ENCODE data around the gene LNPEP. TPM values are rescaled to one million over a fixed set of nuclear protein-coding genes. Genes with fewer than 3 reads are reported as not detected.

Gene LNPEP
- total RNA-seq, 3 donors from 2014 or later, result 20.3 to 22.9 (median 20.6) TPM

DNA sequence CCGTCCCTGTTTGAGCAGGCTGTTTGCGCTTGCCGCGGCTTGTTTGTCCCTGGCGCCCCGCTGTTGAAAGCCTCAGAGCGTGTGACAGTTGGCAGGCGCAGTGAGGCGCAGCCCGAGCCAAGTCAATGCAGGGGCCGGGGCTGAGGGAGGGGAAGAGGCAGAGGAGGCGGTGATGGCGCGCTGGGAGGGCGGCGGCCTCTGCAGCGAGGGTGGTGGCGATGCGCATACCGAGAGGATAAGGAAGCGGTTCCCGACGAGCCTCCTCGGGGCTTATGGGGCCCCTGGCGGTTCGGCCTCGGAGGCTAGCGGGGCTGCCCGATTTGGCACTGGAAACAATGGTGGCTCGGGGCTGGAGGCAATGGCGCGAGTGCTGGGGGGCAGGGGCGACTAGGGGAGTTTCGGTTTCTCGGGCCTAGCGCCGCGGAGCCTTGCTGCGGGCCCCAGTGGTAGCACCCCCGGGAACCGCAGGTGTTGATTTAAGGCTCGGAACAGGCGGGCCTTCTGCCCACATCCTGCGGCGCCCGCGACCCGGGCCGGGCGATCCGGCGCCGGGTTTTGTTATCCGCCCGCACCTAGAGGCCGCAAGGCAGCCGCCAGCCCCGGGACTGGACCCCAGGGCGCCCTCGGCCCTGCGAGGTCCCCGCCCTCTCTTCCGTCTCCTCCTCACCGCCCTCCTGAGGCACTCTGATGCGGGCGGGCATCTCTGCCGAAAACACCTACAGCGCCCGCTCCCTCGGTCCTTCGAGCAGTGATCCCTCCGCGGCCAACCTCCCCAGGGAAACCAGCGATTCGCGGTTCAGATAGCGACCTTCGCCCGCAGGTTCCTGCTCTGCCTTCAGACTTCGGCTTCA, 947 bp upstream of the LNPEP start:
- H3K36me3 Mint-ChIP-seq (ENCODE audit: insufficient read depth), result no peaks in the 10 kb centered on the region
- H3K4me3 Mint-ChIP-seq, result peak overlapping the region; percentile 91
- peaks cover 73% of the 10 kb centered on the region for H3K4me1 Mint-ChIP-seq (ENCODE audit: low read depth)
- DNase-seq (peak; percentile 86), ATAC-seq (peak; percentile 72)
- H3K9me3 Mint-ChIP-seq, result no peaks in the 10 kb centered on the region
- H3K27me3 Mint-ChIP-seq (ENCODE audit: low read depth), result no peaks in the 10 kb centered on the region

- H3K27me3 Mint-ChIP-seq (ENCODE audit: low read depth), result no peaks in the 10 kb centered on the region
Observed at GRCh38 chr5:96936431-96937320, 796 bp downstream of the LNPEP start.

DNA sequence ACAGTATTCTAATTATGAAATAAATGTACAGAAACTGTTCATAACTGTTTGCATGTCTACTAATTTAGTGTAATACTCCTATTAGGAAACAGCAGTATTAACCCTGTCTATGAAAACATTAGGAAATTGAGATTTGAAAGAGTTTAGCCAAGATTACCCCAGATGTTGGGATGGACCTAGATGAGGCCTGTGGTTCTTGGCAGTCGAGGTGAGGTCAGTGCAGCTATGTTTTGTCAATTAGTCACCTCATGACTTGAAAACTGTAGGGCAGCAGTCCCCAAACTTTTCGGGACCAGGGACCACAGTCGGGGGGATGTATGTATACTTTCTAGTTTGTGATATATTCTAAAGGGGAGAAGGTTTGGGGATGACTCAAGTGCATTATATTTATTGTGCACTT, 4.7 kb downstream of the LNPEP start:
- peaks cover 78% of the 10 kb centered on the region for H3K4me1 Mint-ChIP-seq (ENCODE audit: low read depth)
- H3K27me3 Mint-ChIP-seq (ENCODE audit: low read depth), result no peaks in the 10 kb centered on the region
- no peak overlapping the region for H3K4me3 Mint-ChIP-seq
- DNase-seq, result no peak
- ATAC-seq, result no peak
- H3K36me3 Mint-ChIP-seq (ENCODE audit: insufficient read depth), result peaks cover 16% of the 10 kb centered on the region
- H3K9me3 Mint-ChIP-seq, result no peaks in the 10 kb centered on the region

More at GRCh38 chr5:96936431-96937320, 796 bp downstream of the LNPEP start:
- Mint-ChIP-seq H3K36me3 (ENCODE audit: insufficient read depth) (peaks cover 5% of the 10 kb centered on the region), H3K9me3 (no peaks in the 10 kb centered on the region), H3K4me3 (peak overlapping the region; percentile 91), H3K4me1 (ENCODE audit: low read depth) (peaks cover 74% of the 10 kb centered on the region)
- DNase-seq (peak; percentile 32), ATAC-seq (peak; percentile 6 to 11)

GRCh38 chr5:96941140-96941539, 5.3 kb downstream of the LNPEP start:
- no peaks in the 10 kb centered on the region for H3K27me3 Mint-ChIP-seq (ENCODE audit: low read depth)
- peaks cover 83% of the 10 kb centered on the region for H3K4me1 Mint-ChIP-seq (ENCODE audit: low read depth)
- H3K36me3 Mint-ChIP-seq (ENCODE audit: insufficient read depth), result peaks cover 16% of the 10 kb centered on the region
- H3K9me3 Mint-ChIP-seq, result no peaks in the 10 kb centered on the region
- DNase-seq (no peak), ATAC-seq (no peak)
- H3K4me3 Mint-ChIP-seq, result no peak overlapping the region

GRCh38 chr5:96942078-96942477, 6.2 kb downstream of the LNPEP start:
- Mint-ChIP-seq H3K9me3 (no peaks in the 10 kb centered on the region), H3K36me3 (ENCODE audit: insufficient read depth) (peaks cover 16% of the 10 kb centered on the region), H3K4me1 (ENCODE audit: low read depth) (peaks cover 87% of the 10 kb centered on the region), H3K27me3 (ENCODE audit: low read depth) (no peaks in the 10 kb centered on the region), H3K4me3 (no peak overlapping the region)
- ATAC-seq (peak; percentile 63 to 80), DNase-seq (no peak)

GRCh38 chr5:96942911-96943310, 7.0 kb downstream of the LNPEP start:
- Mint-ChIP-seq H3K27me3 (ENCODE audit: low read depth) (no peaks in the 10 kb centered on the region), H3K9me3 (no peaks in the 10 kb centered on the region), H3K4me1 (ENCODE audit: low read depth) (peaks cover 83% of the 10 kb centered on the region), H3K36me3 (ENCODE audit: insufficient read depth) (peaks cover 16% of the 10 kb centered on the region), H3K4me3 (no peak overlapping the region)
- DNase-seq (no peak), ATAC-seq (no peak)

GRCh38 chr5:96943799-96944198, 7.9 kb downstream of the LNPEP start:
- Mint-ChIP-seq H3K27me3 (ENCODE audit: low read depth) (no peaks in the 10 kb centered on the region), H3K4me1 (ENCODE audit: low read depth) (peaks cover 78% of the 10 kb centered on the region), H3K36me3 (ENCODE audit: insufficient read depth) (peaks cover 16% of the 10 kb centered on the region), H3K4me3 (no peak overlapping the region), H3K9me3 (no peaks in the 10 kb centered on the region)
- ATAC-seq (no peak), DNase-seq (no peak)

- ATAC-seq (no peak), DNase-seq (no peak)
- Mint-ChIP-seq H3K9me3 (no peaks in the 10 kb centered on the region), H3K36me3 (ENCODE audit: insufficient read depth) (peaks cover 23% of the 10 kb centered on the region), H3K27me3 (ENCODE audit: low read depth) (no peaks in the 10 kb centered on the region), H3K4me3 (no peak overlapping the region), H3K4me1 (ENCODE audit: low read depth) (peaks cover 77% of the 10 kb centered on the region)
Observed at GRCh38 chr5:96945144-96945897, 9.4 kb downstream of the LNPEP start.

- no peak overlapping the region for H3K4me3 Mint-ChIP-seq
- peaks cover 74% of the 10 kb centered on the region for H3K4me1 Mint-ChIP-seq (ENCODE audit: low read depth)
- DNase-seq (no peak), ATAC-seq (no peak)
- H3K27me3 Mint-ChIP-seq (ENCODE audit: low read depth), result no peaks in the 10 kb centered on the region
- H3K36me3 Mint-ChIP-seq (ENCODE audit: insufficient read depth), result peaks cover 20% of the 10 kb centered on the region
- H3K9me3 Mint-ChIP-seq, result no peaks in the 10 kb centered on the region
Observed at GRCh38 chr5:96946381-96946780, 10.5 kb downstream of the LNPEP start.

GRCh38 chr5:96952118-96952750, 16.4 kb downstream of the LNPEP start:
- peaks cover 70% of the 10 kb centered on the region for H3K4me1 Mint-ChIP-seq (ENCODE audit: low read depth)
- DNase-seq, result no peak
- H3K4me3 Mint-ChIP-seq, result no peak overlapping the region
- no peaks in the 10 kb centered on the region for H3K27me3 Mint-ChIP-seq (ENCODE audit: low read depth)
- peaks cover 9% of the 10 kb centered on the region for H3K36me3 Mint-ChIP-seq (ENCODE audit: insufficient read depth)
- ATAC-seq, result peak in 1 of 2 donors; percentile 17
- no peaks in the 10 kb centered on the region for H3K9me3 Mint-ChIP-seq

GRCh38 chr5:96952974-96953730, 17.3 kb downstream of the LNPEP start:
- Mint-ChIP-seq H3K4me3 (no peak overlapping the region), H3K36me3 (ENCODE audit: insufficient read depth) (peaks cover 9% of the 10 kb centered on the region), H3K4me1 (ENCODE audit: low read depth) (peaks cover 74% of the 10 kb centered on the region), H3K27me3 (ENCODE audit: low read depth) (no peaks in the 10 kb centered on the region), H3K9me3 (no peaks in the 10 kb centered on the region)
- no peak for DNase-seq
- ATAC-seq, result no peak

DNA sequence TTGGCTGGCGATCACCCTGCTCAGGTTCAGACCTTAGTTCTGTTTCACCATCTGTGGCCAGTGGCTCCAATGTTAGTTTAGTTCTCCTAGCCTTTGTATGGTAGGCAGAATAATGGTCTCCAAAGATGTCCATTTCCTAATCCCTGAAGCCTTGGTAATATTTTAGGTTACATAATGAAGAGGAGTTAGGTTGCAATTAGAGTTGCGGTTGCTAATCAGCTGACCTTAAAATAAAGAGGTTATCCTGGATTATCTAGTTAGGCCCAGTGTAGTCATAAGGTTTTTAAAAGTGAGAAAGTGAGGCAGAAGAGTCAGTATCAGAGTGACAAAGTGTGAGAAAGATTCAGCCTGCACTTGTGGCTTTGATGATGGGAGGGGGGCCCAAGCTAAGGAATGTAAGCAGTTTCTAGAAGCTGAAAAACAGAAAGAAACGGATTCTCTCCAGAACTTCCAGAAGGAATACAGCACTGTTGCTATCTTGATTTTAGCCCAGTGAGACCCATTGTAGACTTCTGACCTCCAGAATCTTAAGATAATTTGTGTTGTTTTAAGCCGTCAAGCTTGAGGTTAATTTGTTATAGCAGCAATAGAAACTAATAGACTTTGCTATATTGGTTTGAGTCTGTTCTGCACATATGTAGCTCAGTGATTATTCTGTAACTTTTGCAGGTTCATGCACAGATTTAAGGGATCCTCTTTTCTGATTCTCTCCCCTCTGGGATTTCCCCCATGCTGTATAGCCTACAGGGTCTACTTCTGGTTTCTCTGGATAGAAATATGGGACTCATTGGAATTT, 21.6 kb downstream of the LNPEP start:
- peak overlapping the region; percentile 65 for H3K4me3 Mint-ChIP-seq
- no peaks in the 10 kb centered on the region for H3K27me3 Mint-ChIP-seq (ENCODE audit: low read depth)
- peaks cover 77% of the 10 kb centered on the region for H3K4me1 Mint-ChIP-seq (ENCODE audit: low read depth)
- DNase-seq (no peak), ATAC-seq (peak; percentile 94 to 95)
- no peaks in the 10 kb centered on the region for H3K9me3 Mint-ChIP-seq
- no peaks in the 10 kb centered on the region for H3K36me3 Mint-ChIP-seq (ENCODE audit: insufficient read depth)
